ENCODE data around the gene TSPEAR. TPM values are rescaled to one million over a fixed set of nuclear protein-coding genes. Genes with fewer than 3 reads are reported as not detected.

TSPEAR gene
- total RNA-seq, 1 experiment from 2014 or later: 2.1 TPM

- H3K27ac Mint-ChIP-seq: no peak overlapping the region
- H3K4me1 Mint-ChIP-seq: peaks cover 18% of the 10 kb centered on the region
- no peaks in the 10 kb centered on the region for H3K36me3 Mint-ChIP-seq
- POLR2A ChIA-PET: no interaction called here
- H3K9me3 Mint-ChIP-seq: peaks cover 10% of the 10 kb centered on the region
- no peak; the same call in 1 of the 2 replicates for ATAC-seq
- DNase-seq (ENCODE audit: low spot score): no peak
- CTCF ChIA-PET: interaction anchor here (0.6 to 1.3 kb wide), 2 partner anchors 47 to 142 kb away, joined by 5 read pairs; no protein-coding TSS in a partner anchor
- H3K27me3 Mint-ChIP-seq (ENCODE audit: low read depth): no peaks in the 10 kb centered on the region; the same call in none of the 2 replicates
- TF ChIP-seq NR2C2 (CRISPR knock-in tag; IDR thresholded peaks at IDR 0.05) (no peak), ZNF219 (CRISPR knock-in tag; IDR thresholded peaks at IDR 0.05; ENCODE audit: borderline replicate concordance) (no peak)
- H3K4me3 Mint-ChIP-seq: no peak overlapping the region
These were observed 153.7 kb downstream of the TSPEAR start for GRCh38 chr21:44557491-44558328.

- H3K27ac Mint-ChIP-seq: no peak overlapping the region
- H3K9me3 Mint-ChIP-seq: peaks cover 5% of the 10 kb centered on the region
- H3K4me3 Mint-ChIP-seq: no peak overlapping the region
- POLR2A ChIA-PET: no interaction called here
- ATAC-seq: no peak
- H3K4me1 Mint-ChIP-seq: peaks cover 26% of the 10 kb centered on the region
- H3K36me3 Mint-ChIP-seq: no peaks in the 10 kb centered on the region
- CTCF ChIA-PET: interaction anchor here (0.6 to 1.3 kb wide), 2 partner anchors 46 to 143 kb away, joined by 5 read pairs; no protein-coding TSS in a partner anchor
- H3K27me3 Mint-ChIP-seq (ENCODE audit: low read depth): no peaks in the 10 kb centered on the region; the same call in none of the 2 replicates
- no peak for DNase-seq (ENCODE audit: low spot score)
- no peak for TF ChIP-seq AFF4 (CRISPR knock-in tag; IDR thresholded peaks at IDR 0.05; ENCODE audit: borderline replicate concordance)
- no peak for TF ChIP-seq NFATC4 (CRISPR knock-in tag; IDR thresholded peaks at IDR 0.05)
- no peak for TF ChIP-seq SMAD4 (CRISPR knock-in tag; IDR thresholded peaks at IDR 0.05)
- no peak for TF ChIP-seq MXD4 (CRISPR knock-in tag; IDR thresholded peaks at IDR 0.05; ENCODE audit: borderline replicate concordance)
- TF ChIP-seq PRRX2 (CRISPR knock-in tag; IDR thresholded peaks at IDR 0.05): no peak
- TF ChIP-seq ESRRA (CRISPR knock-in tag; IDR thresholded peaks at IDR 0.05; ENCODE audit: borderline replicate concordance): no peak
- no peak for TF ChIP-seq FOXP4 (CRISPR knock-in tag; IDR thresholded peaks at IDR 0.05)
- no peak for TF ChIP-seq NR2C2 (CRISPR knock-in tag; IDR thresholded peaks at IDR 0.05)
- no peak for TF ChIP-seq E2F5 (CRISPR knock-in tag; IDR thresholded peaks at IDR 0.05)
- TF ChIP-seq ZNF263 (CRISPR knock-in tag; IDR thresholded peaks at IDR 0.05; ENCODE audit: low read depth): no peak
- TF ChIP-seq ZNF671 (CRISPR knock-in tag; IDR thresholded peaks at IDR 0.05): no peak
- TF ChIP-seq JAZF1 (CRISPR knock-in tag; IDR thresholded peaks at IDR 0.05): no peak
- TF ChIP-seq ATF1 (CRISPR knock-in tag; IDR thresholded peaks at IDR 0.05): no peak
- TF ChIP-seq ZNF121 (CRISPR knock-in tag; IDR thresholded peaks at IDR 0.05): no peak
- TF ChIP-seq ZNF219 (CRISPR knock-in tag; IDR thresholded peaks at IDR 0.05; ENCODE audit: borderline replicate concordance): no peak
- no peak for TF ChIP-seq KAT7 (CRISPR knock-in tag; IDR thresholded peaks at IDR 0.05; ENCODE audit: borderline replicate concordance)
- TF ChIP-seq PREB (CRISPR knock-in tag; IDR thresholded peaks at IDR 0.05; ENCODE audit: borderline replicate concordance): no peak
- TF ChIP-seq GTF2I (CRISPR knock-in tag; conservative IDR thresholded peaks at IDR 0.05): no peak
- no peak for TF ChIP-seq ZNF532 (CRISPR knock-in tag; IDR thresholded peaks at IDR 0.05; ENCODE audit: borderline replicate concordance)
- no peak for TF ChIP-seq ERG (CRISPR knock-in tag; IDR thresholded peaks at IDR 0.05)
These were observed 154.5 kb downstream of the TSPEAR start for GRCh38 chr21:44556879-44557278.
